SK-N-SH (cell line): ENCODE results near the gene UST. TPM values are rescaled to one million over a fixed set of nuclear protein-coding genes. Genes with fewer than 3 reads are reported as not detected.
A peak's percentile ranks its signal among the peaks of the same experiment; 100 is the strongest.

Source experiments
- CTCF ChIA-PET: fragments of 300-600, 350-600 bp; formaldehyde crosslinking; extraction: SDS; loops from one replicate; lab custom pipeline; 2021; lab: Yijun Ruan, JAX
- POLR2A ChIA-PET: fragments of 350-600 bp; sonication (Branson Sonifier 250); formaldehyde crosslinking; extraction: SDS; loops from one replicate; lab custom pipeline; 2020; ENCODE audit warnings: antibody characterized with exemption, inconsistent platforms; lab: Yijun Ruan, JAX
- DNase-seq: peaks from one replicate; pipeline ENCODE4 v3.0.0; 2012
- H2AFZ ChIP-seq: fragments of 200-600 bp; sonication (generic); 2 replicates; pipeline ENCODE4 v1.8.1; 2016; ENCODE audit warnings: antibody characterized with exemption, mild to moderate bottlenecking, low read depth
- H3F3A ChIP-seq: fragments of 200-600 bp; sonication (generic); replicated peaks from 2 replicates; pipeline ENCODE3; 2016; ENCODE audit warnings: antibody characterized with exemption, mild to moderate bottlenecking; ENCODE audit not compliant: insufficient read depth
- H3K27ac ChIP-seq, 2 experiments: fragments of 200-500 bp in 1 of 2; fragments of 200-600 bp in 1 of 2; sonication (Bioruptor generic) in 1 of 2; sonication (generic), shearing (Covaris generic) in 1 of 2; 2 replicates each; pipeline versions ENCODE4 v1.5.1 to v1.6.1; 2014 to 2016; ENCODE audit warnings: low read depth in 2 of 2, inconsistent platforms in 1 of 2, low read length in 1 of 2, mild to moderate bottlenecking in 1 of 2, mixed read lengths in 1 of 2
- H3K27me3 ChIP-seq: fragments of 200-600 bp; sonication (generic), shearing (Covaris generic); 2 replicates; pipeline ENCODE4 v1.6.1; 2016; ENCODE audit warnings: mixed run types; ENCODE audit not compliant: insufficient read depth
- H3K36me3 ChIP-seq, 2 experiments: fragments of 200-500 bp in 1 of 2; fragments of 200-600 bp in 1 of 2; sonication (Bioruptor generic) in 1 of 2; sonication (generic) in 1 of 2; replicated peaks in 1 of 2; 2 replicates each; pipeline versions ENCODE3 to v1.5.1; 2014 to 2016; ENCODE audit warnings: low read length in 1 of 2, mild to moderate bottlenecking in 1 of 2; ENCODE audit not compliant: insufficient read depth in 2 of 2, control insufficient read depth in 1 of 2
- H3K4me1 ChIP-seq, 2 experiments: fragments of 200-500 bp in 1 of 2; fragments of 200-600 bp in 1 of 2; sonication (Bioruptor generic) in 1 of 2; sonication (generic), shearing (Covaris generic) in 1 of 2; 2 replicates each; pipeline versions ENCODE4 v1.5.1 to v1.6.1; 2014 to 2016; ENCODE audit warnings: low read depth in 1 of 2, low read length in 1 of 2, mixed run types in 1 of 2; ENCODE audit not compliant: insufficient read depth in 2 of 2, control insufficient read depth in 1 of 2
- H3K4me2 ChIP-seq: fragments of 200-600 bp; sonication (generic), shearing (Covaris generic); 2 replicates; pipeline ENCODE4 v1.6.1; 2017; ENCODE audit warnings: mixed run types
- H3K4me3 ChIP-seq, 2 experiments: fragments of 200-500 bp in 1 of 2; fragments of 200-600 bp in 1 of 2; sonication (Bioruptor generic) in 1 of 2; sonication (generic), shearing (Covaris generic) in 1 of 2; 2 replicates each; pipeline versions ENCODE4 v1.5.1 to v1.8.1; 2014 to 2016; ENCODE audit warnings: low read depth in 2 of 2, inconsistent platforms in 1 of 2, low read length in 1 of 2, mild to moderate bottlenecking in 1 of 2, mixed read lengths in 1 of 2, moderate library complexity in 1 of 2
- H3K79me2 ChIP-seq: fragments of 200-600 bp; sonication (generic); 2 replicates; pipeline ENCODE4 v1.8.1; 2017; ENCODE audit warnings: mild to moderate bottlenecking; ENCODE audit not compliant: insufficient read depth
- H3K9ac ChIP-seq: fragments of 200-600 bp; sonication (generic); 2 replicates; pipeline ENCODE4 v1.6.1; 2017; ENCODE audit warnings: mixed run types
- H3K9me2 ChIP-seq: fragments of 200-600 bp; sonication (generic); 2 replicates; pipeline ENCODE4 v1.6.1; 2017; ENCODE audit warnings: mixed run types
- H3K9me3 ChIP-seq: fragments of 200-600 bp; sonication (generic); 2 replicates; pipeline ENCODE4 v1.6.1; 2017; ENCODE audit warnings: mixed run types, mild to moderate bottlenecking, moderate library complexity
- H4K20me1 ChIP-seq: fragments of 200-600 bp; sonication (generic); 2 replicates; pipeline ENCODE4 v1.6.1; 2017; ENCODE audit warnings: mild to moderate bottlenecking, mixed run types; ENCODE audit not compliant: insufficient read depth
- EP300 ChIP-seq, 2 experiments: IDR thresholded peaks; 2 replicates each; pipeline versions ENCODE4 v1.4.0 to v1.6.1; 2012; ENCODE audit warnings: borderline replicate concordance in 1 of 2, low read depth in 1 of 2, low read length in 1 of 2
- EZH2phosphoT487 ChIP-seq: fragments of 200-600 bp; sonication (generic); IDR thresholded peaks from 2 replicates; pipeline ENCODE4 v1.6.1; 2017; ENCODE audit warnings: low read depth, mixed run types, mild to moderate bottlenecking, antibody characterized with exemption, moderate library complexity, borderline replicate concordance
- FOSL2 ChIP-seq: IDR thresholded peaks from 2 replicates; pipeline ENCODE4 v1.4.0; 2012; ENCODE audit warnings: low read depth, mild to moderate bottlenecking, moderate library complexity, borderline replicate concordance
- GABPA ChIP-seq: IDR thresholded peaks from 2 replicates; pipeline ENCODE4 v1.4.0; 2012; ENCODE audit warnings: low read depth, mild to moderate bottlenecking
- GATA2 ChIP-seq: sonication (generic); formaldehyde crosslinking; IDR thresholded peaks from 2 replicates; pipeline ENCODE4 v1.5.0; 2020; ENCODE audit warnings: mild to moderate bottlenecking, missing genetic modification reagents
- JUND ChIP-seq: IDR thresholded peaks from 2 replicates; pipeline ENCODE4 v1.4.0; 2012
- MXI1 ChIP-seq: IDR thresholded peaks from 2 replicates; pipeline ENCODE4 v1.6.1; 2012; ENCODE audit warnings: mild to moderate bottlenecking, low read depth, low read length, improper control_type of control experiment
- NRF1 ChIP-seq: IDR thresholded peaks from 2 replicates; pipeline ENCODE4 v1.6.1; 2012; ENCODE audit warnings: low read depth, mild to moderate bottlenecking, low read length
- RFX5 ChIP-seq: IDR thresholded peaks from 2 replicates; pipeline ENCODE4 v1.6.1; 2012; ENCODE audit warnings: mild to moderate bottlenecking, improper control_type of control experiment, low read length
- RXRA ChIP-seq: IDR thresholded peaks from 2 replicates; pipeline ENCODE4 v1.4.0; 2012; ENCODE audit warnings: low read depth, mild to moderate bottlenecking, borderline replicate concordance
- SMC3 ChIP-seq: IDR thresholded peaks from 2 replicates; pipeline ENCODE4 v1.6.1; 2012; ENCODE audit warnings: low read depth, low read length, improper control_type of control experiment
- TAF1 ChIP-seq: IDR thresholded peaks from 2 replicates; pipeline ENCODE4 v1.6.1; 2012; ENCODE audit warnings: low read depth, mild to moderate bottlenecking, low read length, moderate library complexity, borderline replicate concordance
- TCF12 ChIP-seq: IDR thresholded peaks from 2 replicates; pipeline ENCODE4 v1.4.0; 2012
- WGBS: methylation state at CpG from one replicate; pipeline ENCODE4 v1.1.6; 2017; ENCODE audit warnings: low lambda C conversion rate; 5-methylcytosine and 5-hydroxymethylcytosine counted together
- polyA plus RNA-seq, 3 experiments: library from polyadenylated mRNA; depleted of rRNA; stranded (reverse); fragments of >200 nt; gene quantifications; 2 replicates each; pipeline ENCODE4 v1.2.3, GENCODE V29; 2012
- TF ChIP-seq, protein P1 (sequence below): IDR thresholded peaks from 2 replicates; pipeline ENCODE4; 2012
- TF ChIP-seq, protein P2 (sequence below): IDR thresholded peaks from 2 replicates; pipeline ENCODE4 v1.4.0; 2012; ENCODE audit warnings: low read depth
- TF ChIP-seq, protein P3 (sequence below): fragments of 200-600 bp; sonication (generic); IDR thresholded peaks from 2 replicates; pipeline ENCODE4 v1.6.1; 2017; ENCODE audit warnings: antibody characterized with exemption, mild to moderate bottlenecking, moderate library complexity

Gene UST
- polyA plus RNA-seq, 1 of the 3 experiments (the other 2 are of a cell fraction), result 1.7 TPM

DNA sequence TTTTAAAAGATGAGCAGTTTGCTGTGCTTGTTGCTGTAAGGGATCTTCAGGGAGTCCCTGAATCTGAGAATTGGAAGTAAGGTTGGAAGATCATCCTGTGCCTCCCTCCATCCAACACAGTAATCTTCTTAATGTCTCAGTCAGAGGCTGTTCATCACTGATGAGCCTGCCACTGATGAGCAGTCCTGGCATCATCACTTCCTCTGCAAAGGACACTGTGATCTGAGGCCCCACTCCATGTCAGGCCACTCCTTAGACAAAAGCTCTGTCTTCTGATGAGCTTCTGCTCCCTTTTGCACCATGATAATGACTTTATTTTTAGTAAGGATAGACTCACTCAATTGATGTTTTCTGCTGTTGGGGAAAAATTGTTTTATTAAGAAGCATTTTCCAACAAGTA is 121.0 kb downstream of the UST start:
- Histone ChIP-seq H3K9ac (peak overlapping the region; percentile 10; the same call in 1 of the 2 replicates), H3K9me3 (no peaks in the 10 kb centered on the region), H3K36me3 (no peaks in the 10 kb centered on the region), H3K4me2 (peak overlapping the region; percentile 34; the same call in 1 of the 2 replicates), H2AFZ (peak overlapping the region; percentile 13; the same call in 1 of the 2 replicates), H4K20me1 (no peaks in the 10 kb centered on the region), H3K27ac (peak overlapping the region in 1 of 2 experiments; percentile 84; a peak in 2 of 4 replicates), H3K79me2 (no peaks in the 10 kb centered on the region), H3K27me3 (no peaks in the 10 kb centered on the region), H3K4me3 (no peak overlapping the region), H3K4me1 (peaks cover 0 to 4% of the 10 kb centered on the region in 2 experiments; a peak in 1 of 4 replicates), H3F3A (peaks cover 27% of the 10 kb centered on the region), H3K9me2 (no peaks in the 10 kb centered on the region)
- POLR2A ChIA-PET, result no interaction called here
- no peak for TF ChIP-seq EP300 (IDR thresholded peaks at IDR 0.05; ENCODE audit: borderline replicate concordance in 1 of 2, low read depth in 1 of 2, low read length in 1 of 2)
- no peak for TF ChIP-seq RFX5
- no peak for TF ChIP-seq RXRA
- TF ChIP-seq, protein P1, sequence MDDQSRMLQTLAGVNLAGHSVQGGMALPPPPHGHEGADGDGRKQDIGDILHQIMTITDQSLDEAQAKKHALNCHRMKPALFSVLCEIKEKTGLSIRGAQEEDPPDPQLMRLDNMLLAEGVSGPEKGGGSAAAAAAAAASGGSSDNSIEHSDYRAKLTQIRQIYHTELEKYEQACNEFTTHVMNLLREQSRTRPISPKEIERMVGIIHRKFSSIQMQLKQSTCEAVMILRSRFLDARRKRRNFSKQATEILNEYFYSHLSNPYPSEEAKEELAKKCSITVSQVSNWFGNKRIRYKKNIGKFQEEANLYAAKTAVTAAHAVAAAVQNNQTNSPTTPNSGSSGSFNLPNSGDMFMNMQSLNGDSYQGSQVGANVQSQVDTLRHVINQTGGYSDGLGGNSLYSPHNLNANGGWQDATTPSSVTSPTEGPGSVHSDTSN, result no peak
- TF ChIP-seq TAF1, result no peak
- TF ChIP-seq SMC3, result no peak
- no peak for TF ChIP-seq JUND
- TF ChIP-seq, protein P2, sequence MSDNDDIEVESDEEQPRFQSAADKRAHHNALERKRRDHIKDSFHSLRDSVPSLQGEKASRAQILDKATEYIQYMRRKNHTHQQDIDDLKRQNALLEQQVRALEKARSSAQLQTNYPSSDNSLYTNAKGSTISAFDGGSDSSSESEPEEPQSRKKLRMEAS, result no peak
- TF ChIP-seq NRF1, result no peak
- no peak for TF ChIP-seq EZH2phosphoT487
- no peak for TF ChIP-seq GABPA
- TF ChIP-seq, protein P3, sequence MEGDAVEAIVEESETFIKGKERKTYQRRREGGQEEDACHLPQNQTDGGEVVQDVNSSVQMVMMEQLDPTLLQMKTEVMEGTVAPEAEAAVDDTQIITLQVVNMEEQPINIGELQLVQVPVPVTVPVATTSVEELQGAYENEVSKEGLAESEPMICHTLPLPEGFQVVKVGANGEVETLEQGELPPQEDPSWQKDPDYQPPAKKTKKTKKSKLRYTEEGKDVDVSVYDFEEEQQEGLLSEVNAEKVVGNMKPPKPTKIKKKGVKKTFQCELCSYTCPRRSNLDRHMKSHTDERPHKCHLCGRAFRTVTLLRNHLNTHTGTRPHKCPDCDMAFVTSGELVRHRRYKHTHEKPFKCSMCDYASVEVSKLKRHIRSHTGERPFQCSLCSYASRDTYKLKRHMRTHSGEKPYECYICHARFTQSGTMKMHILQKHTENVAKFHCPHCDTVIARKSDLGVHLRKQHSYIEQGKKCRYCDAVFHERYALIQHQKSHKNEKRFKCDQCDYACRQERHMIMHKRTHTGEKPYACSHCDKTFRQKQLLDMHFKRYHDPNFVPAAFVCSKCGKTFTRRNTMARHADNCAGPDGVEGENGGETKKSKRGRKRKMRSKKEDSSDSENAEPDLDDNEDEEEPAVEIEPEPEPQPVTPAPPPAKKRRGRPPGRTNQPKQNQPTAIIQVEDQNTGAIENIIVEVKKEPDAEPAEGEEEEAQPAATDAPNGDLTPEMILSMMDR, result no peak
- DNase-seq, result no peak
- CTCF ChIA-PET, result no interaction called here

DNA sequence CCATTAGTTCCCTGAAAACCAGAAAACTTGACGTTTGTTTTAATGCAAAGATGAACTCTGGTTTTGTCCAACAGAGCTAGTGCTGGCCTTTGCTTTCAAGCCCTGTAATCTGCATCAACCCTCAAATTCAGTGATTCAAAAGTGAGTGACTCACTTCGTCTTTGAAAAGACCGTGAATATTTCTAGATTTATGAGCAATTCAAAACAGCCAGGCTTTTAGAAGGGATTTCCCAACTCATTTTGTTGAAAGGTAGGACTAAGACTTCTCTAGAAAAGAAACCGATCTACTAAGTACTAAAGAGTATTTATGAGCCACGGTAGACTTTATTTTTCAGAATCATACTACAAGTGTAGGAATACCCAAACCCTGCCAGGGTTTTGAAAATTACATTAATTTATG is 121.5 kb downstream of the UST start:
- peak overlapping the region; percentile 43 to 84; a peak in 3 of 4 replicates for H3K27ac ChIP-seq

More for the DNA sequence above, 121.5 kb downstream of the UST start:
- no peak for DNase-seq
- CTCF ChIA-PET, result no interaction called here
- H4K20me1 ChIP-seq, result no peaks in the 10 kb centered on the region
- peak overlapping the region; percentile 34; the same call in 1 of the 2 replicates for H3K4me2 ChIP-seq
- no peaks in the 10 kb centered on the region for H3K9me3 ChIP-seq
- peak overlapping the region; percentile 13; the same call in 1 of the 2 replicates for H2AFZ ChIP-seq
- peak overlapping the region; percentile 10; the same call in 1 of the 2 replicates for H3K9ac ChIP-seq
- H3F3A ChIP-seq, result peaks cover 27% of the 10 kb centered on the region
- no peaks in the 10 kb centered on the region for H3K9me2 ChIP-seq
- H3K79me2 ChIP-seq, result no peaks in the 10 kb centered on the region
- no peaks in the 10 kb centered on the region for H3K36me3 ChIP-seq
- no peaks in the 10 kb centered on the region for H3K27me3 ChIP-seq
- TF ChIP-seq TCF12, result no peak
- 0 out of 2 replicates have a peak, but pooled peaks have one; percentile 33 for TF ChIP-seq JUND
- TF ChIP-seq GATA2 (CRISPR knock-in tag), result no peak
- no peak for TF ChIP-seq EZH2phosphoT487
- TF ChIP-seq, protein P1, result peak; percentile 41; the same call in 1 of the 2 replicates
- no peak for TF ChIP-seq MXI1
- peak; percentile 51; the same call in 1 of the 2 replicates for TF ChIP-seq FOSL2
- H3K4me1 ChIP-seq, result peaks cover 0 to 4% of the 10 kb centered on the region in 2 experiments; a peak in 1 of 4 replicates
- POLR2A ChIA-PET, result no interaction called here
- no peak overlapping the region for H3K4me3 ChIP-seq
- 5% methylated on average over 5 of the region's 5 CpGs for WGBS
